Erythroblast (primary cell): ENCODE data around the gene PCYT1B.

Source experiments
- GATA1 ChIP-seq: IDR thresholded peaks from 2 replicates; pipeline ENCODE4 v1.6.1; 2011; ENCODE audit warnings: low read depth, mild to moderate bottlenecking, control low read depth, low read length, moderate library complexity
- POLR2A ChIP-seq: IDR thresholded peaks from 2 replicates; pipeline ENCODE4 v1.6.1; 2011; ENCODE audit warnings: mild to moderate bottlenecking, low read length

DNA sequence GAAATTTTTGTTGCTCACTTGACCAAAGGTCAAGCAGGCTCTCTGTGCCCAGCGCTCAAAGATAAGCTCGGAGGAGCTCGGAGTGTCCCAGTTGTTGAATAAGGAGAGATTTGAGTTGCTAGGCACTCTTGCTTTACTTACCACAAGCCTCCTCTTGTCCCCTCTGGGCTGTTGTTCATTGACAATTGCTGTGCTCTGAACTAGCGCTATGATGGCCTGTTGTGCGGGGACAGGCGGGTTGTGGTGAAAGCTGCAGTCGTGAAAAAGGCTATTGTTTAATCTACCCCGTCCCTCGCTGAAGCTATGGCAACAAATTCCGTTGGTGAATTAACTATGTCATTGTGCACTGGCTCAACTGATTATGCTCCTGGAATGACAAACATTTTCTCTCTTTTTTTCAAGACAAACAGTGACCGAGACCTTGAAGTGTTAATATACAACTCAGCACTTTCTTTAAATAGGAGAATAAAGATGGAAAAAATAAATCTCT lies 25.6 kb upstream of the PCYT1B start:
- TF ChIP-seq POLR2A (no peak), GATA1 (no peak)
